ENCODE measurements around the gene ANKMY1. TPM values are rescaled to one million over a fixed set of nuclear protein-coding genes. Genes with fewer than 3 reads are reported as not detected.

ANKMY1 gene
- total RNA-seq, 1 donor: 11.2 TPM

DNA sequence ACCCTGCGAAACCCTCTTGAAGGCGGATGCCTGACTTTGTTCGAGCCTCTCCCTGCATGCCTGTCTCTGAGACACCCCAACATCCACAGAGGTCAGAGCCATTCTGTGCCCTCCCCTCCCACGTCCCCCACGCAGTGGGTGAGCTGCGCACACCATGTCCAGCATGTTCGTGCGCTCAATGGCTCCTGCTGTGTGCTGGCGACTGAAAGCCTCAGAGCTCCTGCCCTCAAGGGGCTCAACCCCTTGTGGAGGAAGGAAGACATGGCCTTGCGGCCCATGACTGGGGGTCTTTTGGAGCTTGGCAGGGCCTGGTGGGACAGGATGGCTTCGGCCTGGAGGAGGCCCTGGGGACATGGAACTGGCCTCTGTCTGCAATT lies 45.7 kb downstream of the ANKMY1 start:
- H3K4me2 ChIP-seq (ENCODE audit: insufficient read depth, low read length): no peak overlapping the region
- peaks cover 2% of the 10 kb centered on the region for H4K20me1 ChIP-seq (ENCODE audit: insufficient read depth, low read length)
- no peak overlapping the region for H3K4me3 ChIP-seq (ENCODE audit: insufficient read depth, low read length)
- H2AFZ ChIP-seq (ENCODE audit: low read length): no peak overlapping the region
- H3K27me3 ChIP-seq (ENCODE audit: insufficient read depth, low read length): no peaks in the 10 kb centered on the region
- peaks cover 5% of the 10 kb centered on the region for H3K4me1 ChIP-seq (ENCODE audit: insufficient read depth, low read length)
- H3K36me3 ChIP-seq (ENCODE audit: insufficient read depth, low read length): no peaks in the 10 kb centered on the region
- peak; percentile 39 for DNase-seq (ENCODE audit: insufficient read length, low spot score, missing footprints)
- TF ChIP-seq, protein P1, sequence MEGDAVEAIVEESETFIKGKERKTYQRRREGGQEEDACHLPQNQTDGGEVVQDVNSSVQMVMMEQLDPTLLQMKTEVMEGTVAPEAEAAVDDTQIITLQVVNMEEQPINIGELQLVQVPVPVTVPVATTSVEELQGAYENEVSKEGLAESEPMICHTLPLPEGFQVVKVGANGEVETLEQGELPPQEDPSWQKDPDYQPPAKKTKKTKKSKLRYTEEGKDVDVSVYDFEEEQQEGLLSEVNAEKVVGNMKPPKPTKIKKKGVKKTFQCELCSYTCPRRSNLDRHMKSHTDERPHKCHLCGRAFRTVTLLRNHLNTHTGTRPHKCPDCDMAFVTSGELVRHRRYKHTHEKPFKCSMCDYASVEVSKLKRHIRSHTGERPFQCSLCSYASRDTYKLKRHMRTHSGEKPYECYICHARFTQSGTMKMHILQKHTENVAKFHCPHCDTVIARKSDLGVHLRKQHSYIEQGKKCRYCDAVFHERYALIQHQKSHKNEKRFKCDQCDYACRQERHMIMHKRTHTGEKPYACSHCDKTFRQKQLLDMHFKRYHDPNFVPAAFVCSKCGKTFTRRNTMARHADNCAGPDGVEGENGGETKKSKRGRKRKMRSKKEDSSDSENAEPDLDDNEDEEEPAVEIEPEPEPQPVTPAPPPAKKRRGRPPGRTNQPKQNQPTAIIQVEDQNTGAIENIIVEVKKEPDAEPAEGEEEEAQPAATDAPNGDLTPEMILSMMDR (IDR thresholded peaks at IDR 0.05; ENCODE audit: extremely low read depth, low read depth, low read length): no peak
- no peaks in the 10 kb centered on the region for H3K9me3 ChIP-seq (ENCODE audit: low read depth, low read length)
- no peaks in the 10 kb centered on the region for H3K79me2 ChIP-seq (ENCODE audit: insufficient read depth, low read length)
- H3K27ac ChIP-seq (ENCODE audit: low read depth, low read length): no peak overlapping the region

DNA sequence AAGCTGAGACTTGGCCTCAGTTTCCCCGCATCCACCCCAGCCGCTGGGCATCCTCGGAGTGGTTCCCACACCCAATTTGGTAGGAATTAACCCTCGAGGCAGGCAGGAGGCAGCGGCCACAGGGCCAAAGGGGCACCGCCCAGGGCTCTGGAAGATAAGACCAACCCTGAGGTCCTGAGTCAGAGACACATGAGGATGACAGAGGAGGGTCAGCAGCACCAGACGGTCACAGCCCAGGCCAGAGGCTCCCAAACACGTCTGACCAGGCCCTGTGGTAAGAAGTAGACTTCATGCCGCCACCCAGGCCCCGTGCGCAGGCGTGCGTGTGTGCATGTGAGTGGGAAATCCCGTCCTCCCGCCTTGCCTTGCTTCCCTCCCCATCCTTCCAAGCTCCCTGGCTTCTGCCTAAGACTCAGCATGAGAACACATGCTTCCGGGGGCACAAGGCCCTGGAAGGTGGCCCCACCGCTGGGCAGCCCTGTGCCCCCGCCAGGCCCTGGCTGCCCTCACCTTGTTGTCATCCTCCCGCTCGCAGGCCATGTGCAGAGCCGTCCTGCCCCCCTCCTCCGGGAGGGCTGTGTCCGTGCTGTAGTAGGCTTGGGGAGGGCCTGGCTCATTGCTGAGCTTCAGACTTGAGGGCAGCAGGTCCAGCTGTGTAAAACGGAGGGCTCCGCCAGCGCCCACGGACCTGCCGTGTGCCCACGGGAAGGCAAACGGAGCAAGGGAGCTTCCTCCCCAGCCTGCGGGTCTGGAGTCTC lies 46.3 kb downstream of the ANKMY1 start:
- no peak overlapping the region for H3K4me3 ChIP-seq (ENCODE audit: insufficient read depth, low read length)
- H3K9me3 ChIP-seq (ENCODE audit: low read depth, low read length): no peaks in the 10 kb centered on the region
- no peak overlapping the region for H3K4me2 ChIP-seq (ENCODE audit: insufficient read depth, low read length)
- no peaks in the 10 kb centered on the region for H3K79me2 ChIP-seq (ENCODE audit: insufficient read depth, low read length)
- DNase-seq (ENCODE audit: insufficient read length, low spot score, missing footprints): peak; percentile 14
- H3K27me3 ChIP-seq (ENCODE audit: insufficient read depth, low read length): no peaks in the 10 kb centered on the region
- no peak overlapping the region for H3K27ac ChIP-seq (ENCODE audit: low read depth, low read length)
- no peak overlapping the region for H2AFZ ChIP-seq (ENCODE audit: low read length)
- TF ChIP-seq, protein P1 (IDR thresholded peaks at IDR 0.05; ENCODE audit: extremely low read depth, low read depth, low read length): no peak
- no peaks in the 10 kb centered on the region for H3K36me3 ChIP-seq (ENCODE audit: insufficient read depth, low read length)
- H3K4me1 ChIP-seq (ENCODE audit: insufficient read depth, low read length): peaks cover 5% of the 10 kb centered on the region
- H4K20me1 ChIP-seq (ENCODE audit: insufficient read depth, low read length): peaks cover 2% of the 10 kb centered on the region

DNA sequence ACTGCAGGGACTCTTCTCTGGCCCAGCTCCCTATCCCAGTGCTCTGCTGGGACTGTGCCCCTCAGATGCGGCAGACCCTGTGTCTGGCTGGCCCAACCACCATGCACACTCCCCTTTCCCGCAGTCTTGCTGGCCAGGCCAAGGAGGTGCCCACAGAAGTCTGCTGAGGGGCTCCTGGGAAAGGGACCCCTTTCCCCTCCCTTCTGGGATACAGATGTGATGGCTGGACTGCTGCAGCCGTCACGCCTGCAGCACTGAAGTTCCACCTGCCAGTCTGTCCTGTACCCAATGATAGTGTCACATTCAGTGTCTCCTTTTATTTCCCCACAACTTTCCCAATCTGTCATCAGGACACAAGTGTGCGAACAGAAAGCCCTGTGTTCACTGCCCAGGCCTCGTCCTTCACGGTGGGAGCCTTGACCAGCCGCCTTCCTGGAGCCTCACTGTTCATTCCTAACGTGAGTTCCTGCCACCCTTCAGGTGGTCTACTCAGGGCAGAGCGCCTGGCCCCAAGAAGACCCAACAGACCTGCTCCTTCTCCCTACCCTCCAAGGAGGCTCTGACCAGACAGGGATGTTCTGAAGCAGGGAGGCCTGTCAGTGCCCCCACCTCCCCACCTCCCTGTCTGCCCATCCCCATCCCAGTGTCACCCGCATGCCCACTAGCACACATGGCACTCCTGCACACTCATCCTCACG lies 47.1 kb downstream of the ANKMY1 start:
- TF ChIP-seq, protein P1 (IDR thresholded peaks at IDR 0.05; ENCODE audit: extremely low read depth, low read depth, low read length): no peak
- H3K4me3 ChIP-seq (ENCODE audit: insufficient read depth, low read length): no peak overlapping the region
- no peak overlapping the region for H2AFZ ChIP-seq (ENCODE audit: low read length)
- H3K9me3 ChIP-seq (ENCODE audit: low read depth, low read length): no peaks in the 10 kb centered on the region
- H3K4me2 ChIP-seq (ENCODE audit: insufficient read depth, low read length): no peak overlapping the region
- peak; percentile 71 for DNase-seq (ENCODE audit: insufficient read length, low spot score, missing footprints)
- no peaks in the 10 kb centered on the region for H3K36me3 ChIP-seq (ENCODE audit: insufficient read depth, low read length)
- H3K27me3 ChIP-seq (ENCODE audit: insufficient read depth, low read length): no peaks in the 10 kb centered on the region
- no peak overlapping the region for H3K27ac ChIP-seq (ENCODE audit: low read depth, low read length)
- peaks cover 5% of the 10 kb centered on the region for H3K4me1 ChIP-seq (ENCODE audit: insufficient read depth, low read length)
- peaks cover 2% of the 10 kb centered on the region for H4K20me1 ChIP-seq (ENCODE audit: insufficient read depth, low read length)
- H3K79me2 ChIP-seq (ENCODE audit: insufficient read depth, low read length): no peaks in the 10 kb centered on the region
